22Rv1 (cell line): ENCODE results near the gene KCTD19.

Experiments
- H3K27ac ChIP-seq: fragments of 450-650 bp; 2 replicates; pipeline ENCODE4 v1.5.1; 2017
- CTCF ChIP-seq: fragments of 450-650 bp; IDR thresholded peaks from 2 replicates; pipeline ENCODE4 v1.5.1; 2017; ENCODE audit warnings: mild to moderate bottlenecking
- ZFX ChIP-seq: fragments of 450-650 bp; IDR thresholded peaks from 2 replicates; pipeline ENCODE4 v1.6.1; 2017; ENCODE audit warnings: antibody characterized with exemption, borderline replicate concordance

The KCTD19 gene

GRCh38 chr16:67257486-67258160 is 68.9 kb downstream of the KCTD19 start:
- no peak overlapping the region for H3K27ac ChIP-seq
- TF ChIP-seq CTCF = no peak
- no peak for TF ChIP-seq ZFX

- TF ChIP-seq CTCF (no peak), ZFX (no peak)
- no peak overlapping the region for H3K27ac ChIP-seq
Measured at GRCh38 chr16:67256701-67257230, 69.8 kb downstream of the KCTD19 start.

GRCh38 chr16:67255553-67256221 is 70.9 kb downstream of the KCTD19 start:
- no peak overlapping the region for H3K27ac ChIP-seq
- TF ChIP-seq ZFX (no peak), CTCF (no peak)

- no peak for TF ChIP-seq ZFX
- no peak for TF ChIP-seq CTCF
- no peak overlapping the region for H3K27ac ChIP-seq
Measured at GRCh38 chr16:67254801-67255552, 71.6 kb downstream of the KCTD19 start.

GRCh38 chr16:67252609-67253497 is 73.7 kb downstream of the KCTD19 start:
- TF ChIP-seq ZFX (no peak), CTCF (no peak)
- H3K27ac ChIP-seq = no peak overlapping the region

GRCh38 chr16:67250045-67250327 is 76.6 kb downstream of the KCTD19 start:
- no peak overlapping the region for H3K27ac ChIP-seq
- TF ChIP-seq CTCF (no peak), ZFX (no peak)
